Prostate gland (tissue), 2 donors: Measurements from ENCODE around the gene HAUS1.

Experiments
- POLR2A ChIP-seq: fragments of 450-650 bp; IDR thresholded peaks from one replicate; pipeline ENCODE4 v1.6.1; 2016; ENCODE audit warnings: antibody characterized with exemption, mild to moderate bottlenecking
- TF ChIP-seq, protein P1 (sequence below), 4 experiments: fragments of 200-600 bp in 2 of 4; fragments of 450-650 bp in 2 of 4; sonication (generic) in 2 of 4; IDR thresholded peaks; 1 replicate in 3 of 4; 2 replicates in 1 of 4; pipeline ENCODE4 v1.5.1; 2016 to 2019; ENCODE audit warnings: antibody characterized with exemption in 4 of 4, mild to moderate bottlenecking in 2 of 4, moderate library complexity in 2 of 4

DNA sequence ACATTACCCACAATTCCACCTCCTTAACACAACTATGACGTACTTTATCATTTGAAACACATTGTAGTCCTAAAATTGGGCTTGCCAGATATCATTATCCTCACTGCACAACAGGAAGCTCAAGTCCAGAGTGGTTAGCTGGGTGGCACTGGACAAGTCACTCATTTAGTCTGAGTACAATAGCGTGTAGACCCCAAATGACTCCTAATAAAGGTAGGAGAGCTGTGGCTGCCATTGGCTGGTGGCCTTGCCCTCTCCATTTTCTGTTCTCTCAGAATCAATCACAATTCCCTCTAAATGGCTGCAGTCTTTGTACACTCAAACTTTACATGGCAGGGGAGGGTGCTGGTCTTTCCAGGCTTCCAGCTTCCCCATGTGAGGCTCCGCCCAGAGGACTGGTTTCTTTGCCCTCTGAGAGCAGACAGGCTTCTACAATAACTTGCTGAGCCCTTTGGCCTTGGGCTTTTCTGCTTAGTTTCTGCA, 43.8 kb upstream of the HAUS1 start:
- TF ChIP-seq POLR2A, result no peak
- TF ChIP-seq, protein P1, sequence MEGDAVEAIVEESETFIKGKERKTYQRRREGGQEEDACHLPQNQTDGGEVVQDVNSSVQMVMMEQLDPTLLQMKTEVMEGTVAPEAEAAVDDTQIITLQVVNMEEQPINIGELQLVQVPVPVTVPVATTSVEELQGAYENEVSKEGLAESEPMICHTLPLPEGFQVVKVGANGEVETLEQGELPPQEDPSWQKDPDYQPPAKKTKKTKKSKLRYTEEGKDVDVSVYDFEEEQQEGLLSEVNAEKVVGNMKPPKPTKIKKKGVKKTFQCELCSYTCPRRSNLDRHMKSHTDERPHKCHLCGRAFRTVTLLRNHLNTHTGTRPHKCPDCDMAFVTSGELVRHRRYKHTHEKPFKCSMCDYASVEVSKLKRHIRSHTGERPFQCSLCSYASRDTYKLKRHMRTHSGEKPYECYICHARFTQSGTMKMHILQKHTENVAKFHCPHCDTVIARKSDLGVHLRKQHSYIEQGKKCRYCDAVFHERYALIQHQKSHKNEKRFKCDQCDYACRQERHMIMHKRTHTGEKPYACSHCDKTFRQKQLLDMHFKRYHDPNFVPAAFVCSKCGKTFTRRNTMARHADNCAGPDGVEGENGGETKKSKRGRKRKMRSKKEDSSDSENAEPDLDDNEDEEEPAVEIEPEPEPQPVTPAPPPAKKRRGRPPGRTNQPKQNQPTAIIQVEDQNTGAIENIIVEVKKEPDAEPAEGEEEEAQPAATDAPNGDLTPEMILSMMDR (IDR thresholded peaks at IDR 0.05), result no peak
